Activated CD4-positive, alpha-beta T cell treated with anti-CD3 and anti-CD28 coated beads, Interleukin-2, Interleukin-4, amounts not matched to agents 100 ng/mL and 50 ng/mL, durations not matched to agents 16 hours and 8 hours (primary cell): ENCODE results near the gene SMURF2.

ENCODE experiments used
- DNase-seq: peaks from one replicate; pipeline ENCODE4 v3.0.0-alpha.2; 2020; ENCODE audit warnings: low spot score

Gene SMURF2

GRCh38 chr17:64537488-64537887, 124.6 kb downstream of the SMURF2 start:
- DNase-seq: no peak

- no peak for DNase-seq
Measured at GRCh38 chr17:64536913-64537312, 125.2 kb downstream of the SMURF2 start.

- DNase-seq: no peak
Measured at GRCh38 chr17:64535357-64535756, 126.8 kb downstream of the SMURF2 start.

- DNase-seq: no peak
Measured at GRCh38 chr17:64534187-64534586, 127.9 kb downstream of the SMURF2 start.

- DNase-seq: no peak
Measured at GRCh38 chr17:64533784-64534183, 128.3 kb downstream of the SMURF2 start.

- DNase-seq: no peak
Measured at GRCh38 chr17:64532409-64532808, 129.7 kb downstream of the SMURF2 start.

- no peak for DNase-seq
Measured at GRCh38 chr17:64531955-64532371, 130.1 kb downstream of the SMURF2 start.

- no peak for DNase-seq
Measured at GRCh38 chr17:64529221-64529620, 132.9 kb downstream of the SMURF2 start.

- no peak for DNase-seq
Measured at GRCh38 chr17:64527914-64528313, 134.2 kb downstream of the SMURF2 start.

- no peak for DNase-seq
Measured at GRCh38 chr17:64520359-64520758, 141.7 kb downstream of the SMURF2 start.

GRCh38 chr17:64519601-64520000, 142.5 kb downstream of the SMURF2 start:
- no peak for DNase-seq

GRCh38 chr17:64515829-64516228, 146.3 kb downstream of the SMURF2 start:
- no peak for DNase-seq

- no peak for DNase-seq
Measured at GRCh38 chr17:64515419-64515818, 146.7 kb downstream of the SMURF2 start.

GRCh38 chr17:64509179-64509578, 152.9 kb downstream of the SMURF2 start:
- no peak for DNase-seq

- DNase-seq: no peak
Measured at GRCh38 chr17:64508683-64509082, 153.4 kb downstream of the SMURF2 start.

GRCh38 chr17:64507413-64507782, 154.7 kb downstream of the SMURF2 start:
- DNase-seq: peak; percentile 61

- peak; percentile 95 for DNase-seq
Measured at GRCh38 chr17:64506576-64507412, 155.3 kb downstream of the SMURF2 start, which contains the start of gene CEP95. CEP95 (plus strand) TSS chr17:64506977; CDS start chr17:64507098, 121 bp downstream.

- DNase-seq: peak; percentile 98
Measured at GRCh38 chr17:64506201-64506575, 155.9 kb downstream of the SMURF2 start, which contains the start of gene DDX5. DDX5 (minus strand) TSS chr17:64506289; CDS start chr17:64506119, 170 bp downstream.

GRCh38 chr17:64505340-64506200, 156.5 kb downstream of the SMURF2 start:
- peak; percentile 86 for DNase-seq

- DNase-seq: no peak
Measured at GRCh38 chr17:64504769-64505339, 157.3 kb downstream of the SMURF2 start.

- DNase-seq: no peak
Measured at GRCh38 chr17:64503821-64504768, 158.0 kb downstream of the SMURF2 start.
